Measurements from ENCODE around the gene SCN9A. TPM values are rescaled to one million over a fixed set of nuclear protein-coding genes. Genes with fewer than 3 reads are reported as not detected.

Gene SCN9A
- total and polyA plus RNA-seq, 2 donors (not counting 1 experiment from before 2014, with no cell fraction given): not detected

DNA sequence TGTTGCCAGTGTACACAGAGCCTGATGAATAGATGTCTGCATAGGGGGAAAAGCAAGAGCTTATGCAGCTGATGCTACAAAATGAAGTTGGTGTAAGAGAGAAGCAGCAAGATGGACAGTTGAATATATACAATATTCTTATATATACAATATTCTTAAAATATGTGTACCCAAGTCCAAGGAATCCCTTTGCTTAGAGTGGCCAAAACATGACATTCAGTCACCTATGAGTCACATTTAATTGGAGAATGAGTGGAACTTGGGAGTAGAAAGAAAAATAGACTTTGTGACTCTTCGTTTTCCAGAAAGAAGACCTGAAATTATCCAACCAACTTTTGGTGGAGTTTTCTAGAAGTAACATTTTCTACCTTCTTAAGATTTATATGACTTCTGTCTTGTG lies 81.8 kb downstream of the SCN9A start:
- H3K9me3 Mint-ChIP-seq (ENCODE audit: insufficient read depth): no peaks in the 10 kb centered on the region
- H3K27me3 ChIP-seq (replicated peaks in 1 of 4; ENCODE audit: control extremely low read depth in 1 of 4, control insufficient read depth in 3 of 4, insufficient read depth in 4 of 4, low read length in 3 of 4): no peaks in the 10 kb centered on the region
- no peaks in the 10 kb centered on the region for H4K20me1 ChIP-seq (ENCODE audit: control insufficient read depth, insufficient read depth, low read length, poor library complexity, severe bottlenecking)
- H3K4me3 ChIP-seq (ENCODE audit: control extremely low read depth in 1 of 5, extremely low read depth in 1 of 5, insufficient read depth in 1 of 5, low read depth in 2 of 5, low read length in 4 of 5): no peak overlapping the region
- no peak overlapping the region for H3K4me3 Mint-ChIP-seq
- no peak overlapping the region for H3K27ac Mint-ChIP-seq
- no peak for DNase-seq
- no peaks in the 10 kb centered on the region for H3K27me3 Mint-ChIP-seq
- no peaks in the 10 kb centered on the region for H3K79me2 ChIP-seq (ENCODE audit: control insufficient read depth, insufficient read depth, low read length)
- no peaks in the 10 kb centered on the region for H3K4me1 Mint-ChIP-seq
- no peak overlapping the region for H2AFZ ChIP-seq (ENCODE audit: insufficient read depth, low read depth, low read length, poor library complexity, severe bottlenecking)
- intact Hi-C loops (cut with micrococcal nuclease): no loop called here
- H3K4me2 ChIP-seq (replicated peaks; ENCODE audit: low read depth, low read length, poor library complexity, severe bottlenecking): no peak overlapping the region
- no CpG with 5 or more reads among the region's 1 CpG for WGBS (ENCODE audit: insufficient coverage)
- ATAC-seq (ENCODE audit: low read depth): no peak
- H3K9ac ChIP-seq (ENCODE audit: low read length): no peak overlapping the region
- no peaks in the 10 kb centered on the region for H3K9me3 ChIP-seq (ENCODE audit: control extremely low read depth in 1 of 3, control insufficient read depth in 2 of 3, insufficient read depth in 1 of 3, low read length in 2 of 3)
- no peaks in the 10 kb centered on the region for H3K36me3 ChIP-seq (replicated peaks in 1 of 2; ENCODE audit: control extremely low read depth in 1 of 2, control insufficient read depth in 1 of 2, extremely low read depth in 1 of 2, insufficient read depth in 2 of 2, low read length in 1 of 2)
- TF ChIP-seq, protein P1, sequence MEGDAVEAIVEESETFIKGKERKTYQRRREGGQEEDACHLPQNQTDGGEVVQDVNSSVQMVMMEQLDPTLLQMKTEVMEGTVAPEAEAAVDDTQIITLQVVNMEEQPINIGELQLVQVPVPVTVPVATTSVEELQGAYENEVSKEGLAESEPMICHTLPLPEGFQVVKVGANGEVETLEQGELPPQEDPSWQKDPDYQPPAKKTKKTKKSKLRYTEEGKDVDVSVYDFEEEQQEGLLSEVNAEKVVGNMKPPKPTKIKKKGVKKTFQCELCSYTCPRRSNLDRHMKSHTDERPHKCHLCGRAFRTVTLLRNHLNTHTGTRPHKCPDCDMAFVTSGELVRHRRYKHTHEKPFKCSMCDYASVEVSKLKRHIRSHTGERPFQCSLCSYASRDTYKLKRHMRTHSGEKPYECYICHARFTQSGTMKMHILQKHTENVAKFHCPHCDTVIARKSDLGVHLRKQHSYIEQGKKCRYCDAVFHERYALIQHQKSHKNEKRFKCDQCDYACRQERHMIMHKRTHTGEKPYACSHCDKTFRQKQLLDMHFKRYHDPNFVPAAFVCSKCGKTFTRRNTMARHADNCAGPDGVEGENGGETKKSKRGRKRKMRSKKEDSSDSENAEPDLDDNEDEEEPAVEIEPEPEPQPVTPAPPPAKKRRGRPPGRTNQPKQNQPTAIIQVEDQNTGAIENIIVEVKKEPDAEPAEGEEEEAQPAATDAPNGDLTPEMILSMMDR (IDR thresholded peaks at IDR 0.05): no peak
- TF ChIP-seq EZH2 (IDR thresholded peaks at IDR 0.05; ENCODE audit: borderline replicate concordance, insufficient read depth, low read depth, low read length, poor library complexity, severe bottlenecking): no peak
- no peaks in the 10 kb centered on the region for H3K4me1 ChIP-seq (ENCODE audit: control insufficient read depth in 2 of 2, insufficient read depth in 2 of 2, low read length in 2 of 2)
- POLR2A ChIA-PET: no interaction called here
- CTCF ChIA-PET: no interaction called here
- H3K27ac ChIP-seq (ENCODE audit: low read length in 2 of 2): no peak overlapping the region

DNA sequence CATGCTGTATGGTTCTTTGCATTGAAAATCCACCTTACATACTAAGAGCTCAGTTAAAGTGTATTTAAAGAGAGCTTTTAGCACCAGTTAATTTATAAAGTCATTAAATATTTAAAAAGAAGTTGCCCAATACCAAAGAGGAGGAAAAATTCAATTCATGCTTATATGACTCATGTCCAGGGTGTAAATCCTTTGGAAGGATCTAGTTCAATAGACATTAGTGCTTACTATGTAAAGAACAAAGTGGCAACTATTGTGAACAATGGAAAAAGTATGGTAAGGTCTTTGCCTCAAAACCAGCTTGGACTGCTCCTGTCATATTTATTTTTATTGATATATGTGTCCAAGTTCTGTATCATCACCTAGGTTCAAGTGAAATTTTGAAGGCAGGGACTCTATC lies 90.5 kb downstream of the SCN9A start:
- no peaks in the 10 kb centered on the region for H3K36me3 ChIP-seq (replicated peaks in 1 of 2; ENCODE audit: control extremely low read depth in 1 of 2, control insufficient read depth in 1 of 2, extremely low read depth in 1 of 2, insufficient read depth in 2 of 2, low read length in 1 of 2)
- Mint-ChIP-seq H3K4me1 (no peaks in the 10 kb centered on the region), H3K4me3 (no peak overlapping the region), H3K27me3 (no peaks in the 10 kb centered on the region), H3K9me3 (ENCODE audit: insufficient read depth) (no peaks in the 10 kb centered on the region), H3K27ac (no peak overlapping the region)
- H3K4me2 ChIP-seq (replicated peaks; ENCODE audit: low read depth, low read length, poor library complexity, severe bottlenecking): no peak overlapping the region
- H3K9me3 ChIP-seq (ENCODE audit: control extremely low read depth in 1 of 3, control insufficient read depth in 2 of 3, insufficient read depth in 1 of 3, low read length in 2 of 3): no peaks in the 10 kb centered on the region
- H2AFZ ChIP-seq (ENCODE audit: insufficient read depth, low read depth, low read length, poor library complexity, severe bottlenecking): no peak overlapping the region
- no peaks in the 10 kb centered on the region for H3K27me3 ChIP-seq (replicated peaks in 1 of 4; ENCODE audit: control extremely low read depth in 1 of 4, control insufficient read depth in 3 of 4, insufficient read depth in 4 of 4, low read length in 3 of 4)
- ATAC-seq (ENCODE audit: low read depth): no peak
- no peak overlapping the region for H3K9ac ChIP-seq (ENCODE audit: low read length)
- DNase-seq: no peak
- no peak overlapping the region for H3K27ac ChIP-seq (ENCODE audit: low read length in 2 of 2)
- ChIA-PET CTCF (no interaction called here), POLR2A (no interaction called here)
- intact Hi-C loops (cut with micrococcal nuclease): no loop called here
- H4K20me1 ChIP-seq (ENCODE audit: control insufficient read depth, insufficient read depth, low read length, poor library complexity, severe bottlenecking): no peaks in the 10 kb centered on the region
- no peak overlapping the region for H3K4me3 ChIP-seq (ENCODE audit: control extremely low read depth in 1 of 5, extremely low read depth in 1 of 5, insufficient read depth in 1 of 5, low read depth in 2 of 5, low read length in 4 of 5)
- no peaks in the 10 kb centered on the region for H3K79me2 ChIP-seq (ENCODE audit: control insufficient read depth, insufficient read depth, low read length)
- H3K4me1 ChIP-seq (ENCODE audit: control insufficient read depth in 2 of 2, insufficient read depth in 2 of 2, low read length in 2 of 2): no peaks in the 10 kb centered on the region
- no peak for TF ChIP-seq EZH2 (IDR thresholded peaks at IDR 0.05; ENCODE audit: borderline replicate concordance, insufficient read depth, low read depth, low read length, poor library complexity, severe bottlenecking)
- TF ChIP-seq, protein P1 (IDR thresholded peaks at IDR 0.05): no peak
